ENCODE measurements around the gene TMTC1.

Gene TMTC1

GRCh38 chr12:29662734-29663323 lies 120.9 kb downstream of the TMTC1 start:
- Histone ChIP-seq H3K27ac (ENCODE audit: low read length) (no peak overlapping the region), H3K4me3 (ENCODE audit: low read depth in 1 of 2, low read length in 2 of 2) (no peak overlapping the region), H3K9me3 (ENCODE audit: control insufficient read depth in 1 of 2, low read length in 2 of 2) (no peaks in the 10 kb centered on the region)

GRCh38 chr12:29660847-29661246 lies 122.9 kb downstream of the TMTC1 start:
- Histone ChIP-seq H3K36me3 (ENCODE audit: control insufficient read depth in 1 of 2, insufficient read depth in 2 of 2, low read length in 2 of 2) (peaks cover 0 to 10% of the 10 kb centered on the region in 2 donors), H3K9me3 (ENCODE audit: control insufficient read depth in 1 of 2, low read length in 2 of 2) (no peaks in the 10 kb centered on the region), H3K4me1 (ENCODE audit: control insufficient read depth in 1 of 2, insufficient read depth in 2 of 2, low read length in 2 of 2) (no peaks in the 10 kb centered on the region), H3K27me3 (ENCODE audit: low read depth, low read length) (no peaks in the 10 kb centered on the region), H3K4me3 (ENCODE audit: low read depth in 1 of 2, low read length in 2 of 2) (no peak overlapping the region), H3K27ac (ENCODE audit: low read length) (no peak overlapping the region)

More at GRCh38 chr12:29662734-29663323, 120.9 kb downstream of the TMTC1 start:
- no peaks in the 10 kb centered on the region for H3K4me1 ChIP-seq (ENCODE audit: control insufficient read depth in 1 of 2, insufficient read depth in 2 of 2, low read length in 2 of 2)
- H3K36me3 ChIP-seq (ENCODE audit: control insufficient read depth in 1 of 2, insufficient read depth in 2 of 2, low read length in 2 of 2), result peaks cover 0 to 10% of the 10 kb centered on the region in 2 donors
- no peaks in the 10 kb centered on the region for H3K27me3 ChIP-seq (ENCODE audit: low read depth, low read length)

GRCh38 chr12:29656762-29657538 lies 126.8 kb downstream of the TMTC1 start:
- H3K9me3 ChIP-seq (ENCODE audit: control insufficient read depth in 1 of 2, low read length in 2 of 2), result no peaks in the 10 kb centered on the region
- H3K4me3 ChIP-seq (ENCODE audit: low read depth in 1 of 2, low read length in 2 of 2), result no peak overlapping the region
- H3K4me1 ChIP-seq (ENCODE audit: control insufficient read depth in 1 of 2, insufficient read depth in 2 of 2, low read length in 2 of 2), result no peaks in the 10 kb centered on the region
- no peaks in the 10 kb centered on the region for H3K27me3 ChIP-seq (ENCODE audit: low read depth, low read length)
- peaks cover 0 to 10% of the 10 kb centered on the region in 2 donors for H3K36me3 ChIP-seq (ENCODE audit: control insufficient read depth in 1 of 2, insufficient read depth in 2 of 2, low read length in 2 of 2)
- H3K27ac ChIP-seq (ENCODE audit: low read length), result no peak overlapping the region

- H3K9me3 ChIP-seq (ENCODE audit: control insufficient read depth in 1 of 2, low read length in 2 of 2), result no peaks in the 10 kb centered on the region
- H3K27me3 ChIP-seq (ENCODE audit: low read depth, low read length), result no peaks in the 10 kb centered on the region
- H3K4me3 ChIP-seq (ENCODE audit: low read depth in 1 of 2, low read length in 2 of 2), result no peak overlapping the region
- no peaks in the 10 kb centered on the region for H3K4me1 ChIP-seq (ENCODE audit: control insufficient read depth in 1 of 2, insufficient read depth in 2 of 2, low read length in 2 of 2)
- H3K27ac ChIP-seq (ENCODE audit: low read length), result no peak overlapping the region
- peaks cover 0 to 10% of the 10 kb centered on the region in 2 donors for H3K36me3 ChIP-seq (ENCODE audit: control insufficient read depth in 1 of 2, insufficient read depth in 2 of 2, low read length in 2 of 2)
These were observed 127.9 kb downstream of the TMTC1 start for GRCh38 chr12:29655861-29656260.

GRCh38 chr12:29653286-29653685 lies 130.5 kb downstream of the TMTC1 start:
- H3K9me3 ChIP-seq (ENCODE audit: control insufficient read depth in 1 of 2, low read length in 2 of 2), result no peaks in the 10 kb centered on the region
- H3K4me1 ChIP-seq (ENCODE audit: control insufficient read depth in 1 of 2, insufficient read depth in 2 of 2, low read length in 2 of 2), result peaks cover 0 to 5% of the 10 kb centered on the region in 2 donors
- H3K27me3 ChIP-seq (ENCODE audit: low read depth, low read length), result no peaks in the 10 kb centered on the region
- H3K27ac ChIP-seq (ENCODE audit: low read length), result no peak overlapping the region
- H3K4me3 ChIP-seq (ENCODE audit: low read depth in 1 of 2, low read length in 2 of 2), result no peak overlapping the region
- peaks cover 0 to 4% of the 10 kb centered on the region in 2 donors for H3K36me3 ChIP-seq (ENCODE audit: control insufficient read depth in 1 of 2, insufficient read depth in 2 of 2, low read length in 2 of 2)

- no peak overlapping the region for H3K27ac ChIP-seq (ENCODE audit: low read length)
These were observed 133.4 kb downstream of the TMTC1 start for GRCh38 chr12:29650371-29650770.

GRCh38 chr12:29649722-29650121 lies 134.0 kb downstream of the TMTC1 start:
- no peaks in the 10 kb centered on the region for H3K27me3 ChIP-seq (ENCODE audit: low read depth, low read length)
- H3K36me3 ChIP-seq (ENCODE audit: control insufficient read depth in 1 of 2, insufficient read depth in 2 of 2, low read length in 2 of 2), result peaks cover 0 to 4% of the 10 kb centered on the region in 2 donors
- H3K27ac ChIP-seq (ENCODE audit: low read length), result no peak overlapping the region
- no peak overlapping the region for H3K4me3 ChIP-seq (ENCODE audit: low read depth in 1 of 2, low read length in 2 of 2)
- peaks cover 0 to 5% of the 10 kb centered on the region in 2 donors for H3K4me1 ChIP-seq (ENCODE audit: control insufficient read depth in 1 of 2, insufficient read depth in 2 of 2, low read length in 2 of 2)
- H3K9me3 ChIP-seq (ENCODE audit: control insufficient read depth in 1 of 2, low read length in 2 of 2), result no peaks in the 10 kb centered on the region

More at GRCh38 chr12:29650371-29650770, 133.4 kb downstream of the TMTC1 start:
- peaks cover 0 to 4% of the 10 kb centered on the region in 2 donors for H3K36me3 ChIP-seq (ENCODE audit: control insufficient read depth in 1 of 2, insufficient read depth in 2 of 2, low read length in 2 of 2)
- H3K27me3 ChIP-seq (ENCODE audit: low read depth, low read length), result no peaks in the 10 kb centered on the region
- no peak overlapping the region for H3K4me3 ChIP-seq (ENCODE audit: low read depth in 1 of 2, low read length in 2 of 2)
- peaks cover 0 to 5% of the 10 kb centered on the region in 2 donors for H3K4me1 ChIP-seq (ENCODE audit: control insufficient read depth in 1 of 2, insufficient read depth in 2 of 2, low read length in 2 of 2)
- H3K9me3 ChIP-seq (ENCODE audit: control insufficient read depth in 1 of 2, low read length in 2 of 2), result no peaks in the 10 kb centered on the region

GRCh38 chr12:29644536-29645162 lies 139.1 kb downstream of the TMTC1 start:
- H3K27ac ChIP-seq (ENCODE audit: low read length), result no peak overlapping the region
- H3K27me3 ChIP-seq (ENCODE audit: low read depth, low read length), result no peaks in the 10 kb centered on the region
- H3K4me1 ChIP-seq (ENCODE audit: control insufficient read depth in 1 of 2, insufficient read depth in 2 of 2, low read length in 2 of 2), result peaks cover 0 to 11% of the 10 kb centered on the region in 2 donors
- no peaks in the 10 kb centered on the region for H3K36me3 ChIP-seq (ENCODE audit: control insufficient read depth in 1 of 2, insufficient read depth in 2 of 2, low read length in 2 of 2)
- no peak overlapping the region for H3K4me3 ChIP-seq (ENCODE audit: low read depth in 1 of 2, low read length in 2 of 2)
- no peaks in the 10 kb centered on the region for H3K9me3 ChIP-seq (ENCODE audit: control insufficient read depth in 1 of 2, low read length in 2 of 2)

- no peaks in the 10 kb centered on the region for H3K36me3 ChIP-seq (ENCODE audit: control insufficient read depth in 1 of 2, insufficient read depth in 2 of 2, low read length in 2 of 2)
- H3K27ac ChIP-seq (ENCODE audit: low read length), result no peak overlapping the region
- no peaks in the 10 kb centered on the region for H3K27me3 ChIP-seq (ENCODE audit: low read depth, low read length)
- no peak overlapping the region for H3K4me3 ChIP-seq (ENCODE audit: low read depth in 1 of 2, low read length in 2 of 2)
- H3K9me3 ChIP-seq (ENCODE audit: control insufficient read depth in 1 of 2, low read length in 2 of 2), result no peaks in the 10 kb centered on the region
- H3K4me1 ChIP-seq (ENCODE audit: control insufficient read depth in 1 of 2, insufficient read depth in 2 of 2, low read length in 2 of 2), result peaks cover 0 to 10% of the 10 kb centered on the region in 2 donors
These were observed 143.0 kb downstream of the TMTC1 start for GRCh38 chr12:29640589-29641345.

GRCh38 chr12:29639893-29640495 lies 143.7 kb downstream of the TMTC1 start:
- H3K9me3 ChIP-seq (ENCODE audit: control insufficient read depth in 1 of 2, low read length in 2 of 2), result no peaks in the 10 kb centered on the region
- H3K4me3 ChIP-seq (ENCODE audit: low read depth in 1 of 2, low read length in 2 of 2), result no peak overlapping the region
- H3K4me1 ChIP-seq (ENCODE audit: control insufficient read depth in 1 of 2, insufficient read depth in 2 of 2, low read length in 2 of 2), result peaks cover 0 to 10% of the 10 kb centered on the region in 2 donors
- no peaks in the 10 kb centered on the region for H3K36me3 ChIP-seq (ENCODE audit: control insufficient read depth in 1 of 2, insufficient read depth in 2 of 2, low read length in 2 of 2)
- H3K27ac ChIP-seq (ENCODE audit: low read length), result no peak overlapping the region
- no peaks in the 10 kb centered on the region for H3K27me3 ChIP-seq (ENCODE audit: low read depth, low read length)

Measured in muscle layer of duodenum (tissue), 2 donors.